HG02763 (cell line): ENCODE data around the gene AVPR1A.
"Not testable (repeated sequence)": the region's sequence is repeated elsewhere in the genome, so short reads cannot be mapped to it uniquely, and the experiment has no call there.

Source experiments
- ATAC-seq: cut with Tn5 transposase; IDR thresholded peaks from one replicate; pipeline ENCODE4 v1.9.1; 2021; ENCODE audit warnings: mild to moderate bottlenecking, moderate library complexity; ENCODE audit not compliant: unreplicated experiment

The AVPR1A gene

DNA sequence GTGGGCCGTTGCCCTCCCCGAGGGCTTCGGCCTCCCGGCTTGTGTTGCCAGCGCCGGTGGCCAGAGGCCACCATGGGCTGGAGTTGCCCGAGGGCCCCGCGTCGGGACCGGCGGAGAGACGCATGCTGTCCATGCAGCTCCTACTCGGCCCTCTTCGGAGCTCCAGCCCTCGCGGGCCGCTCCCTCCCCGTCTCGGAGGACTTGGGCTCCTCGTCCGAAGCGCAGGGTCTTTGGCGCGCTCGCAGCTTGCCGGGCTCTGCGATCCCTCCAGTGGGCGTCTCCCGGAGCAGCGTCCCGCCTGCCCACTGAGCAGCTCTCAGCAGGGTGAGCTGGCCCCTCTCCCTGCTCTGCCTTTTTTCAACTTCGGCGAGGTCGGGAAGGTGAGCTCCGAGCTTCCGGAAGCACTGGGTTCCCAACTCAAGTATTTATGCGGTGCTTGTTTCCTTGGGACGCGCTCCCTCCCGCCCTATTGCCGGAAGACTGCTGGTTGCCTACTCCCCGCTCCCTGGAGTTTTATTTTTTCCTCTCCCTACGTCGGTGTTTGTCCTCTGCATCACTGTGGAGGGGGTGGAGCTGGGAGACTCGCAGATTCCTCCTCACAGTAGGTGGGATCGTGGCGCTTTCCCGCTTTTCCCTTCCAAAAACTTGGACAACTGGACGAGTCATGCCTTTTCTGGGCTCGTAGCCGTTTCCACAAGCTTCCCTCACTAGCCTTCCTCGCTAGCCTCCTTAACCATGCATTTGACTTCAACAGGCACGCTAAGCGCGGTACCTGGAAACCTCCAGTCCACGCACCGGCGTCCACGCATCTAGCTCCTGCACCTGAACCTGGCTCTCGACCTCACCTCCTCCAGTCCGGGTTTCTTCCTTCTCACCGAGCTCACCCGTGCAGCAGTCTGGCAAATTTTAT, at the start of gene AVPR1A:
Gene AVPR1A (minus strand): TSS at position 489 of the 910 bp plus-strand sequence. CDS start 365 bp downstream, at position 124.
- ATAC-seq, result no peak

GRCh38 chr12:63196168-63196567, 45.2 kb upstream of the AVPR1A start:
- ATAC-seq, result no peak

GRCh38 chr12:63179224-63179623, 28.2 kb upstream of the AVPR1A start:
- ATAC-seq, result no peak

DNA sequence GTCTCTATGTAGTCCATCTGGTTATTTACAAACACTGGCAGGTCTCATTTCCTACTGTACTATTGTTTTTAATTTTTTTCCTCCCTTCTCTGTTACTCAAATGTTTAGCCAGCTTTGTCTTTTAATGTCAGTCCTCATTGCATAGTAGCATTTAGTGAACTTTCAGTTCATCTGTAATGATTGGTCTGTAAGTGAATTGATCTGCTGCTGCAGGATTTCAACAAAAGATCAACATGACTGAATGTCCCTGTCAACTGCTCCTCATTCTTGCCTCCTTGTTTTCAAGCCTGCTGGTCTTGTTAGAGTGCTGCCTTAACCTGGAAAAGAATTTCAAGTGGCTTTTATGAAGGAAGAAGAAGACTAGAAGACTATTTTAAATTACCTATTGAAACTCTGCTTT, 19.3 kb upstream of the AVPR1A start:
- ATAC-seq, result no peak

DNA sequence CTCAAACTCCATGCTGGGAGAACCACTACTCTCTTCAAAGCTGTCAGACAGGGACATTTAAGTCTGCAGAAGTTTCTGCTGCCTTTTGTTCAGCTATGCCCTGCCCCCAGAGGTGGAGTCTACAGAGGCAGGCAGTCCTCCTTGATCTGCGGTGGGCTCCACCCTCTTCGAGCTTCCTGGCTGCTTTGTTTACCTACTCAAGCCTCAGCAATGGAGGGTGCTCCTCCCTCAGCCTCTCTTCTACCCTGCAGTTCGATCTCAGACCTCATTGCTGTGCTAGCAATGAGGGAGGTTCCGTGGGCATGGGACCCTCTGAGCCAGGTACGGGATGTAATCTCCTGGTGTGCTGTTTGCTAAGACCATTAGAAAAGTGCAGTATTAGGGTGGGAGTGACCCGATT, 16.7 kb upstream of the AVPR1A start:
- ATAC-seq, result not testable (repeated sequence)

GRCh38 chr12:63164911-63165310, 13.9 kb upstream of the AVPR1A start:
- ATAC-seq, result no peak

DNA sequence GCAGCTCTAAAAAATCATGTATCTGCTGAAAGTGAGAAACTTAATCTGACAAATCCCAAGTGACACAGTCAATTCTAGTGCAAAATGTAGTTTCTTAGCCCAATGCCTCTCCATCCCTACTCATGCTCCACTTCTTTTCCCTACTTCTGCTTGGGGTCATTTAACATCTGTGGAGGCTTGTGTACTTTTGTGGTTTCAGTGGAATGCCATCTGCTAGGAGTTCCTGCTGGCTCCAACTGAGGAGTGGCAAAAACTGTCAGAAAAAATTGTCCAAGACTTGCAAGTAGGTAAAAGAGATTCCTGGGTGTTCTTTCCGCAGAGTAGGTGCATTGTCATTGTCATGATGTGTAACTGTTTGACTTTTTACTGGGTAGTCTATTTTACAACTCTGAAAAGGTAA, 12.5 kb upstream of the AVPR1A start:
- no peak for ATAC-seq

DNA sequence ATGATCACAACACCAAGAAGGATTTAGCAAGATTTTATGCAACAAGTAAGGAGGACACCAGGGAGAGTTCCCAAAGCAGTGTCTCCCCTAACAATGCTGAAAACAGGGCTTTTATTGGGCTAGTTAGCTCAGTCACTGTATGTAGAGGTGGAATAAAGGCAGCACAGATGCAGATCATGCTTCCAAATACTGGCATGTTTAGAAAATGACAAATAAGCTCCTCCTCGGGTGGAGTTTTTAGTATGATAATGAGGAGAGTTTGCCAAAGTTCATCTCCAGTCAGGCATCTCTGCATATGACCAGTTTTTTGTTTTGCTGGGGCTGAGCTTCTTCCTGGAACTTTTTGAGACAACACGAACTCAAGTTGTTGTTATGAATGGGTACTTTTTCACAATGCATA, 4.4 kb upstream of the AVPR1A start:
- ATAC-seq, result no peak

DNA sequence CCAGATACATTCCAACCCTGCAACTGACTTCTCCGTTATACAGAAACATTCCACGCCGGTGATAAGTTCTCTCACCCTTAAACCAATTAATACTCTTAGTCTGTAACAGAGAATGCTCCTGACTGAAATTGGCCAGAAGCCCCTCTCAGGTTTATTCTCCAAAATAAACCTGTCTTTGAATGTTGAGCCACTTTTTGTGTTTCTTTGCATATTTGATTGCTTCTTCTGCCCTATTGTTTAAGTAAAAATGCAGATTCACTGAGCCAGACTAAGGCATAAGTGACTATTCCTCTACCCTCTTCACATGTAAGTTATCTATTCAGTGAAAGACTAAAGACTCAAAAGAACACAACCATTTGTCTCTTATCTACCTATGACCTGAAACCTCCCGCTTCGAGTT, 3.6 kb upstream of the AVPR1A start:
- ATAC-seq, result no peak

DNA sequence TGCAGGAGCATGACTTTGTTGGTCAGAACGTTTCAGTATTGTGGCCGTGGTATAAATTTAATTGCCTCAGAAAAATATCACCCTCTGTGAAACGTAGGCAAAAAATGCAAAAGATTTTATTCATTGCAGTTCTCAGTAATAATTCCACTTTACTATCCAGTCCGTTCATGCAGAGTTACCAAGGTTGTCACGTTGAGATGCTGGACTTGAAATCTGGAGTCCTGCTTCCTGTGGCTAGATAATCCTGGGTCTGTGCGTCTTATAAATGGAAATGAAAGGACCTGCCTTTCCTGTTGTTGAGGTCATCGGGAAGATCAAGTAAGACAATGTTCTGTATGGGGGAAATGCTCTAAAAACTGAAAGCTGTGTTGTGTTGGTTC, 1.3 kb upstream of the AVPR1A start:
- no peak for ATAC-seq

DNA sequence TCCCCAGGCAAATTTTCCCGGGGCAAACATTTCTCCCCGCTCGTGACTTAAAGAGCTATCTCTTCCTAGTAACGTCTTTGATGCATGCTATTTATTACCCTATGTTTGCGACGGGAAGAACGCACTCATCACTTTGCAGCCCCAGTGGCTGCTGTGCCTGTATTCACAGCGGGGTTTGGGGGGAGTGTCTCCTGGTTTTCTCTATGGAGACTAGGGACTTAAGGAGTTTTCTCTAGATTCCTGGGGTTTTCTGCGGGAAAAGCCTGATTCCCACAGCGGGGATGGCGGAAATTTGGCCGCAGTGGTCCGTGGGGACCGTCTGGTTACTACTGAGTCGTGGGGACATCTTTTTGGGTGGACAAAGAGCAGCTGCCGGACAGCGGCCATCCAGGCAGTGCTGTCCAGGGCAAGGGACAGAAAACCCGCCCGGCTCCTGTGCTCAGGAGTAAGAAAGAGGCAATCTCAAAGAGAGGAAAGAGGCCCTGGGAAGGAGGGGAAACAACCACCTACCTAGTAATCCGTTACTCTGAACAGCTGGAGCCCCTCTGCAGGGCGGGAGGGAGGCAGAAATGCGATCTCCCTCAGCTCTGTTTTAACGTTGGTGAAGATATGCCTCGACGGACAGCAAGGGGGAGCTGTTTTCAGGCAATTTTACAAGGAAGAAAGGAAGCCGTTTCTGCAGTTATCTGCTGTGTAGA, 771 bp upstream of the AVPR1A start:
- peak; percentile 71 for ATAC-seq

DNA sequence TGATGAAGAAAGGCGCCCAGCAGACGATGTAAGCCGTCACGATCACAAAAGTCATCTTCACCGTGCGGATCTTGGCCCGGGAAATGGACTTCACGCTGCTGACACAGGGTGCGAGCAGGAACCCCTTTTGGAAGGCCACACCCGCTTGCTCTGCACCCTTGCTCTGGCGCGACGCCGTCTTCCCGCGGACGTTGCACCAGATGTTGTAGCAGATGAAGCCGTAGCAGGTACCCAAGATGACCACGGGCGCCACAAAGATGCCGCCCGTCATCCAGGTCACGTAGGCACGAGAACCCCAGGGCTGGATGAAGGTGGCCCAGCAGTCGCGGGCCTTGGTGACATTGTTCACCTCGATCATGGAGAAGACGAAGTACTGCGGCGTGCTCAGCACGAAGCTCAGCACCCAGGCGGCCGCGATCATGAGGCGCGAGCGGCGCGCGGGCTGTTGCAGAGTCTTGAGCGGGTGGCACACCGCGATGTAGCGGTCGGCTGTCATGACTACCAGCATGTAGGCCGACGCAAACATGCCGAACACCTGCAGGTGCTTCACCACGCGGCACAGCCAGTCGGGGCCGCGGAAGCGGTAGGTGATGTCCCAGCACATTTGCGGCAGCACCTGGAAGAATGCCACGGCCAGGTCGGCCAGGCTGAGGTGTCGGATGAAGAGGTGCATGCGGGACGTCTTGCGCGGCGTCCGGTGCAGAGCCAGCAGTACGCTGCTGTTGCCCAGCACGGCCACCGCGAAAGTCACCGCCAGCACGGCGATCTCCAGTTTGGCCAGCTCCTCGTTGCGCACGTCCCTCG, 890 bp downstream of the AVPR1A start:
- no peak for ATAC-seq

GRCh38 chr12:63144556-63144955, 6.4 kb downstream of the AVPR1A start:
- no peak for ATAC-seq

DNA sequence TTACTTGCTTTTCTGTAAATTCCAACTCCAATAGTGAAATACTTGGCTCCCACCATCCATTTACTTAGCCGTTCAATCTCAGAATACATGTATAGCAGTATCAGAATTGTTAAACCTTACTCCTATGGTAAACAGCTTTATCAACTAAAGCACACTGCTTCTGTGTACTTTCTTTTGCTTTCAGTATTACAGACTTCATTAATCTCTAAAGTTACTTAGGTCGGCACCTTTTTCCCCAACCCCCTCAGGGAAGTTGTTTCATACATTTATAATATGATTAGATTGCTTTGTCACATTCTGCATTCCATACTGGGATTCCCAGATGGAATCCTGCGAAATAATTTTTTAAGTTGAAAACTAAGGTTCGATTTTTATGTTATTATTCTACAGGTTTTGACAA, 12.5 kb downstream of the AVPR1A start:
- ATAC-seq, result no peak

DNA sequence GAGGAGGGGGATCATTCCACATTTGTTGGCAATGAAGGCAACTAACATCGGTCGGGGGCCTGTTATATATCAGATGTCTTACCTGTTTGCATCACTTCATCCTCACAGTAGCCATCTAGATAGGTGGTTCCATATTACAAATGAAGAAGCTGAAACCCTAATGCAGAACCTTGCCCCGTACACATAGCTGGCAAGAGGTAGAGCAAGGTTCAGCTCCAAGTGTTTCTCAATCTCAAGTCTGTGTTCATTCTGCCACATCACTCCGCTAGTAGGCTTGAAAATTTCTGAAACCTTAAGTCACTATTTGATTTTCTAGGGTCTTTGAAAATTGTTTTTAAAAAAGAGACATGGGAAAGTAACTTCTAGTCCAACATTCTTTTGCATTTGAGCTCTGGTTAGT, 17.0 kb downstream of the AVPR1A start:
- no peak for ATAC-seq

DNA sequence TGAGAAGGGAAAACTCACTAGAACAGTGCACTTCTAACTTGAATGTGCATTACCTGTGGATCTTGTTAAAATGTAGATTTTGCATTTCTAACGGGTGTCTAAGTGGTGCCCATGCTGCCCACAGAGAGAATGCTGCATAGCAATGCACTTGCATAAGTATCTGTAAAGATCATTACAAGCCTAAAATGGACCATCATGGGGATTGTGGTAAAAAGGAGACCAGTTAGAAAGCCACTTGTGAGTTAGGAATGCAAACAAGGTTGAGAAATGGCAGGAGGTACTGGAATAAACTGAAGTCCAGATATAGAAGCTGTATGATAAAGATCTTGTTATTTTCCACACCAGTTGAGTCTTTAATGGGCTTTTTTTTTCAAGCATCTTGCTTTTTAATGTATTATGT, 18.8 kb downstream of the AVPR1A start:
- no peak for ATAC-seq

DNA sequence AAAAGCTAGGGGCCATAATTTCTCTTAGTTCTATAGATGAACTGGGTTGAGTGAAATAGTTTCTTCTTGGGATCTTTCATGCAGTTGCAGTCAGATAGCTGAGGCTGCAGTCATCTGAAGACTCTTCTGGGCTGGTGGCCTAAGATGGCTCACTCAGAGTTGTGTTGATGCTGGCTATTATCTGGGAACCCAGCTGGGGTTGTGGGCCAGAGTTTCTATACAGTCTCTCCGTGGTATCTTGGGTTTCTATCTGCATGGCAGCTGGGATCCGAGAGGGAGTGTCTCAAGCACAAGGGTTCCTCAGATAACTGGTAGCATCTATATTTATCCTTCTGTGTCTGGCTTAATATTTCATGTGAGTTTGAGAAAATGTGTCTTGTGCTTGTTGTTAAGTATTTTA, 21.1 kb downstream of the AVPR1A start:
- no peak for ATAC-seq

- ATAC-seq, result no peak
Measured at GRCh38 chr12:63124778-63125177, 26.2 kb downstream of the AVPR1A start.

- no peak for ATAC-seq
Measured at GRCh38 chr12:63103494-63104131, 47.4 kb downstream of the AVPR1A start.

- ATAC-seq, result no peak
Measured at GRCh38 chr12:63101920-63102319, 49.1 kb downstream of the AVPR1A start.

GRCh38 chr12:63098851-63099250, 52.1 kb downstream of the AVPR1A start:
- ATAC-seq, result no peak
